HEK293T (cell line): Measurements from ENCODE around the gene USP34.

Source experiments
- ARNT ChIP-seq: fragments of 450-650 bp; IDR thresholded peaks from 2 replicates; pipeline ENCODE4 v1.6.1; 2017; ENCODE audit warnings: mild to moderate bottlenecking
- BHLHE40 ChIP-seq: fragments of 450-650 bp; IDR thresholded peaks from 2 replicates; pipeline ENCODE4 v1.6.1; 2016; ENCODE audit warnings: mild to moderate bottlenecking, moderate library complexity, borderline replicate concordance
- ELF4 ChIP-seq: fragments of 450-650 bp; IDR thresholded peaks from 2 replicates; pipeline ENCODE4 v1.6.1; 2017; ENCODE audit warnings: antibody characterized with exemption
- FOXA1 ChIP-seq: fragments of 450-650 bp; IDR thresholded peaks from 2 replicates; pipeline ENCODE4 v1.6.1; 2016; ENCODE audit warnings: mild to moderate bottlenecking
- L3MBTL2 ChIP-seq: fragments of 450-650 bp; conservative IDR thresholded peaks from 2 replicates; pipeline ENCODE4 v1.6.1; 2016; ENCODE audit warnings: mild to moderate bottlenecking
- LEF1 ChIP-seq: fragments of 450-650 bp; IDR thresholded peaks from 2 replicates; pipeline ENCODE4 v1.6.1; 2017; ENCODE audit warnings: mild to moderate bottlenecking, borderline replicate concordance
- PKNOX1 ChIP-seq: fragments of 450-650 bp; IDR thresholded peaks from 2 replicates; pipeline ENCODE4 v1.6.1; 2016
- SP1 ChIP-seq: fragments of 450-650 bp; IDR thresholded peaks from 2 replicates; pipeline ENCODE4 v1.6.1; 2017
- SUZ12 ChIP-seq: fragments of 450-650 bp; IDR thresholded peaks from 2 replicates; pipeline ENCODE4 v1.6.1; 2016; ENCODE audit warnings: mild to moderate bottlenecking
- ZNF384 ChIP-seq: fragments of 450-650 bp; IDR thresholded peaks from 2 replicates; pipeline ENCODE4 v1.6.1; 2016

GRCh38 chr2:61252031-61252430 lies 218.9 kb downstream of the USP34 start:
- no peak for TF ChIP-seq FOXA1
- no peak for TF ChIP-seq PKNOX1
- no peak for TF ChIP-seq ARNT
- no peak for TF ChIP-seq ZNF384
- no peak for TF ChIP-seq LEF1
- TF ChIP-seq L3MBTL2, result no peak
- no peak for TF ChIP-seq SP1
- no peak for TF ChIP-seq ELF4
- TF ChIP-seq BHLHE40, result no peak
- no peak for TF ChIP-seq SUZ12
